Upper lobe of right lung (tissue), 1 donor: Measurements from ENCODE around the gene SLC38A7. TPM values are rescaled to one million over a fixed set of nuclear protein-coding genes. Genes with fewer than 3 reads are reported as not detected.

ENCODE experiments used
- ATAC-seq: fragments of 200-7000 bp; cut with Tn5 transposase; one replicate; pipeline ENCODE4 v1.9.1; 2020; ENCODE audit warnings: mild to moderate bottlenecking, moderate library complexity
- DNase-seq: peaks from one replicate; pipeline ENCODE4 v3.0.0-alpha.2; 2020
- H3K27ac ChIP-seq: fragments of 200-600 bp; one replicate; pipeline ENCODE4 v1.8.0; 2022
- H3K27me3 ChIP-seq: fragments of 200-600 bp; one replicate; pipeline ENCODE4 v1.8.0; 2022; ENCODE audit warnings: mild to moderate bottlenecking
- H3K36me3 ChIP-seq: fragments of 200-600 bp; one replicate; pipeline ENCODE4 v1.8.0; 2022
- H3K4me1 ChIP-seq: fragments of 200-600 bp; one replicate; pipeline ENCODE4 v1.8.0; 2022
- H3K4me3 ChIP-seq: fragments of 200-600 bp; one replicate; pipeline ENCODE4 v1.8.0; 2022; ENCODE audit warnings: mild to moderate bottlenecking
- H3K9me3 ChIP-seq: fragments of 200-600 bp; one replicate; pipeline ENCODE4 v1.8.0; 2022
- CTCF ChIP-seq: fragments of 200-600 bp; IDR thresholded peaks from one replicate; pipeline ENCODE4 v1.8.0; 2022; ENCODE audit warnings: antibody characterized with exemption
- intact Hi-C: fragments of 100-400 bp; cut with DNase I; formaldehyde crosslinking; loops from one replicate; pipeline ENCODE4 v1.11.0; 2022
- total RNA-seq: library from RNA; stranded (reverse); fragmentation: NEBNext Ultra II Directional; extraction: Animal tissue kit (Norgen Biotek cat#: 25700); gene quantifications from one replicate; pipeline ENCODE4 v1.2.1, GENCODE V29; 2021
- donor health status: DM: no; HTN: yes; CAD: no; lungs with severe emphysema.

SLC38A7 gene
- total RNA-seq, 1 donor from 2014 or later: 24.1 TPM

GRCh38 chr16:58727796-58728568, 43.4 kb upstream of the SLC38A7 start:
- no peak for ATAC-seq
- no peak overlapping the region for H3K4me3 ChIP-seq

GRCh38 chr16:58727028-58727781, 42.6 kb upstream of the SLC38A7 start:
- H3K4me3 ChIP-seq: no peak overlapping the region
- H3K36me3 ChIP-seq: peaks cover 17% of the 10 kb centered on the region
- H3K4me1 ChIP-seq: no peaks in the 10 kb centered on the region
- no peak for TF ChIP-seq CTCF
- no peaks in the 10 kb centered on the region for H3K27me3 ChIP-seq
- no peaks in the 10 kb centered on the region for H3K9me3 ChIP-seq
- DNase-seq (no peak), ATAC-seq (no peak)
- intact Hi-C loops: no loop called here
- no peak overlapping the region for H3K27ac ChIP-seq

More at GRCh38 chr16:58727796-58728568, 43.4 kb upstream of the SLC38A7 start:
- intact Hi-C loops: no loop called here
- H3K4me1 ChIP-seq: peaks cover 5% of the 10 kb centered on the region
- no peaks in the 10 kb centered on the region for H3K9me3 ChIP-seq
- no peak overlapping the region for H3K27ac ChIP-seq
- TF ChIP-seq CTCF: no peak
- H3K36me3 ChIP-seq: peaks cover 10% of the 10 kb centered on the region
- DNase-seq: no peak
- no peaks in the 10 kb centered on the region for H3K27me3 ChIP-seq

DNA sequence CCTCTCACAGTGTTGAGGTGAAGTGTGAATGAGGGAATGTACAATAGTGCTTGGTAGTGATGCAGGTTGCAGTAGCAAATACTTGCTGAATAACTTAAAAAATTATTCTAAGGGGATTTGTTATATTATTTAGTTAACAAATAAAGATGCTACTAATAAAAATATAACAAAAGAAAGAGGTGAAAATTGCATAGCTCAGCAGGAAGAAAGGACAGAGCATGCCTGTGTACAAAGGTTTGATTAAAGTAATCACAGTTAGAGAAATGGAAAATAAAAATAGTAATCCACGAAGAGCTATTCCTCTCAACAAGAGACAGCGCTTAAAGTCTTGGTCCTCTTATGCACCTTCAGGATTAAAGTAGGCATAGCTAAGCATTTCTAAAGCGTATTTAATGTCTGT, 38.5 kb upstream of the SLC38A7 start:
- H3K27ac ChIP-seq: no peak overlapping the region
- no peak for TF ChIP-seq CTCF
- intact Hi-C loops: no loop called here
- no peaks in the 10 kb centered on the region for H3K9me3 ChIP-seq
- peaks cover 57% of the 10 kb centered on the region for H3K36me3 ChIP-seq
- ATAC-seq: no peak
- H3K4me1 ChIP-seq: no peaks in the 10 kb centered on the region
- H3K27me3 ChIP-seq: no peaks in the 10 kb centered on the region
- H3K4me3 ChIP-seq: no peak overlapping the region
- no peak for DNase-seq

DNA sequence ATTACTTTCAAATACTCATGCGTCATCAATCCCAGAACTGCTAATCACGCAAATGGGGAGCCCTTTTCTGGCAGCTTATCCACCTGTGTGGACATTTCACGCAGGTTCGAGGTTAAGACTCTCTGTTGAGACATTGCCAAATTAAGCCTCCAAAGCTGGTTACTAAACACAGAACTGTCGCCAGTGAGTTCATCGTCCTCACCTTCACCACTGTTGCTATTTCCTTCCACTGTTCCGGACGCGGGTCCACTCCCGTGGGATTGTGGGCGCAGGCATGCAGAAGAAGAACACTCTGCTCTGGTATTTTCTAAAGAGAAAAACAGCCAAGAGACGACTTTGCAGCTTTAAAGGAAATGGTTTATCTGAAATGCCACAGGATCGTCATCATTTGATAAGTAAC, 33.4 kb upstream of the SLC38A7 start:
- Histone ChIP-seq H3K4me3 (no peak overlapping the region), H3K4me1 (no peaks in the 10 kb centered on the region), H3K27ac (no peak overlapping the region), H3K27me3 (no peaks in the 10 kb centered on the region), H3K36me3 (peaks cover 91% of the 10 kb centered on the region), H3K9me3 (no peaks in the 10 kb centered on the region)
- intact Hi-C loops: no loop called here
- DNase-seq (no peak), ATAC-seq (no peak)
- TF ChIP-seq CTCF: no peak

- DNase-seq (no peak), ATAC-seq (no peak)
- Histone ChIP-seq H3K4me1 (no peaks in the 10 kb centered on the region), H3K27ac (no peak overlapping the region), H3K9me3 (no peaks in the 10 kb centered on the region), H3K27me3 (no peaks in the 10 kb centered on the region), H3K4me3 (no peak overlapping the region), H3K36me3 (peaks cover 91% of the 10 kb centered on the region)
- intact Hi-C loops: no loop called here
- TF ChIP-seq CTCF: no peak
Observed at GRCh38 chr16:58716468-58716867, 31.9 kb upstream of the SLC38A7 start.
